ENCODE results near the gene SLC6A7.

- TF ChIP-seq POLR2AphosphoS5 (IDR thresholded peaks at IDR 0.05) (no peak), EP300 (IDR thresholded peaks at IDR 0.05) (no peak), CTCF (IDR thresholded peaks at IDR 0.05) (no peak), POLR2A (IDR thresholded peaks at IDR 0.05; ENCODE audit: low read depth) (no peak)
These were observed 56.6 kb downstream of the SLC6A7 start for GRCh38 chr5:150246429-150246828.
